NT2/D1 (cell line): ENCODE results near the gene RBPJ.

Experiments used
- DNase-seq: peaks from one replicate; pipeline ENCODE4 v3.0.0-alpha.2; 2011; ENCODE audit warnings: low read depth, low spot score
- H3K27me3 ChIP-seq: 2 replicates; pipeline ENCODE4 v1.6.0; 2011; ENCODE audit warnings: mild to moderate bottlenecking; ENCODE audit not compliant: insufficient read length, insufficient read depth
- H3K36me3 ChIP-seq: 2 replicates; pipeline ENCODE4 v1.6.1; 2011; ENCODE audit warnings: mild to moderate bottlenecking, low read length, mixed read lengths; ENCODE audit not compliant: insufficient read depth, insufficient read length
- H3K4me1 ChIP-seq: 2 replicates; pipeline ENCODE4 v1.5.1; 2011; ENCODE audit not compliant: insufficient read depth, insufficient read length
- H3K4me3 ChIP-seq: 2 replicates; pipeline ENCODE4 v1.5.1; 2011; ENCODE audit warnings: low read depth; ENCODE audit not compliant: insufficient read length
- H3K9ac ChIP-seq: 2 replicates; pipeline ENCODE4 v1.6.0; 2011; ENCODE audit warnings: low read depth; ENCODE audit not compliant: insufficient read length
- H3K9me3 ChIP-seq: 2 replicates; pipeline ENCODE4 v1.5.1; 2011; ENCODE audit warnings: mild to moderate bottlenecking, low read length; ENCODE audit not compliant: insufficient read depth
- SUZ12 ChIP-seq: IDR thresholded peaks from 2 replicates; pipeline ENCODE4 v1.6.1; 2011; ENCODE audit not compliant: insufficient read length, insufficient read depth; ENCODE audit errors: extremely low read depth
- YY1 ChIP-seq: IDR thresholded peaks from 2 replicates; pipeline ENCODE4 v1.6.1; 2011; ENCODE audit not compliant: insufficient read length, insufficient read depth
- ZNF274 ChIP-seq: IDR thresholded peaks from 2 replicates; pipeline ENCODE4 v1.6.1; 2011; ENCODE audit warnings: mild to moderate bottlenecking, low read depth, low read length

Gene RBPJ

DNA sequence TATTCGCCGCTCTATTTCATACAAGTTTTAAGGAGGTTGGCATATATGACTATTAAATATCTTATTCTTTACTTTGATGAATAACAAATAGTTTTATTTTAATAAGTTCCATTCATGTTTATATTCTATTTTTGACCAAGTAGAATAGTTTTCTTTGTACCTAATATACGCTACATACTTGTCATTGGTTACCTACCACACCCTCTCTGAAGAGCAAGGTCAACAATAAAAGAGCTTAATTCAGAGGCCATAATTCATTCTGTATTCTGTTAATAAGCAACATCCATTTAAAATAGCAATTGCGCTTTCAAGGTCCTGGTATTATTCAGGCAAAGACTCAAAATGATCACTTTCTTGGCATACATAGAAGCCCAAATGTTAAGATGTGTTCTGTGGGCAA, 24.3 kb upstream of the RBPJ start:
- H3K27me3 ChIP-seq, result no peaks in the 10 kb centered on the region

DNA sequence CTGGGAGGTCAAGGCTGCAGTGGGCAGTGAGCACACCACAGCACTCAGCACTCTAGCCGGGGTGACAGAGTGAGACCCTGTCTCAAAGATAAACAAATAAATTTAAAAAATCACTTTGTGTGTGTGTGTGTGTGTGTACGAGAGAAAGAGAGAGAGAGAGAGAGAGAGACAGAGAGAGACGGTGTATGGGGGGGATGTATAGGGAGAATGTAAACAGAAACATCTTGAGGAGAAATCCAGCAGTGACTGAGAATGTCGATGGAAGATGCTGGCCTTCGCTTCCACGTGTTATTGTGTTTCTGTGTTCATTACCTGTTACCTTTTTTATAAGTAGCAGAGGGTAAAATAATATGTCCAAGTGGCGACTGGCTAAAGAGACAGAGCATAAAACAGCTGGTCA, 23.6 kb upstream of the RBPJ start:
- Histone ChIP-seq H3K4me1 (no peaks in the 10 kb centered on the region), H3K4me3 (no peak overlapping the region), H3K9ac (no peak overlapping the region), H3K9me3 (no peaks in the 10 kb centered on the region), H3K27me3 (no peaks in the 10 kb centered on the region), H3K36me3 (no peaks in the 10 kb centered on the region)
- DNase-seq, result no peak
- TF ChIP-seq YY1 (no peak), ZNF274 (no peak), SUZ12 (no peak)

More for the DNA sequence above, 24.3 kb upstream of the RBPJ start:
- DNase-seq, result no peak
- TF ChIP-seq ZNF274 (no peak), SUZ12 (no peak), YY1 (no peak)
- Histone ChIP-seq H3K9ac (no peak overlapping the region), H3K9me3 (no peaks in the 10 kb centered on the region), H3K4me1 (no peaks in the 10 kb centered on the region), H3K36me3 (no peaks in the 10 kb centered on the region), H3K4me3 (no peak overlapping the region)

DNA sequence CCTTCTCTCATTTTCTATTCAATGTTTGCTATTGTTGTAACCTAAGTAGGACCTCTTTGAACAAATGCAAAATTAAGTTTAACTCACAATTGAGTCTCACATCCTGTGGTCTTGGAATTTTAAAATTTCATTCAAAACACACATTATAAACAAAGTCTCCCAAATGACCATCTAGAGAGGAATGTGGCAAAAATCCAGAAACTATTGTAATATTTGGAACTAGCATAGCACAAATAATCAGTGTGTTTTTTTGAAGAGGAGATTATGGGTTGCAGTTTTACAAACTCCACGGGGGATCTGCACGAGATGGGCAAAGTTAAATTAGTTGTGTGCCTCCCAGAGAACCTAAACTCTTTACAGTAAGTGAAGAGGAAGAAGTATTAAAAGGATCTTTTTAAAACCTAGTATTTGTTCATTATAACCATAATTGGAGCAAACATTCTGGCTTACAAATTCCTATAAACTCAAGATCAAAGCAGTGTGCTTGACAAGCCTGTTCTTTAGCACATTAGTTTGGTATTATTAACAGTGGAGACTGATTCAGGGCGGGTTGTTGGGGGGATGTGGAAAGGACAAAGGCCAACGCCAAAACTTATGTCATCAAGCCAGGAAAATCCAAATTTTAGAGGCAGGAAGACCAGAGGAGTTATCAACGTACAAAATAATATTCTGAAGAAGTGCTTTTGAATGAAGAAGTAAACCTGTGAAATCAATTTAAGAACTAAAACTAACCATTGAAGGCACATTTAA, 22.4 kb upstream of the RBPJ start:
- Histone ChIP-seq H3K36me3 (no peaks in the 10 kb centered on the region), H3K9ac (no peak overlapping the region), H3K27me3 (no peaks in the 10 kb centered on the region), H3K9me3 (no peaks in the 10 kb centered on the region), H3K4me1 (no peaks in the 10 kb centered on the region), H3K4me3 (no peak overlapping the region)
- DNase-seq, result no peak
- TF ChIP-seq YY1, result no peak
- no peak for TF ChIP-seq ZNF274
- TF ChIP-seq SUZ12, result no peak

DNA sequence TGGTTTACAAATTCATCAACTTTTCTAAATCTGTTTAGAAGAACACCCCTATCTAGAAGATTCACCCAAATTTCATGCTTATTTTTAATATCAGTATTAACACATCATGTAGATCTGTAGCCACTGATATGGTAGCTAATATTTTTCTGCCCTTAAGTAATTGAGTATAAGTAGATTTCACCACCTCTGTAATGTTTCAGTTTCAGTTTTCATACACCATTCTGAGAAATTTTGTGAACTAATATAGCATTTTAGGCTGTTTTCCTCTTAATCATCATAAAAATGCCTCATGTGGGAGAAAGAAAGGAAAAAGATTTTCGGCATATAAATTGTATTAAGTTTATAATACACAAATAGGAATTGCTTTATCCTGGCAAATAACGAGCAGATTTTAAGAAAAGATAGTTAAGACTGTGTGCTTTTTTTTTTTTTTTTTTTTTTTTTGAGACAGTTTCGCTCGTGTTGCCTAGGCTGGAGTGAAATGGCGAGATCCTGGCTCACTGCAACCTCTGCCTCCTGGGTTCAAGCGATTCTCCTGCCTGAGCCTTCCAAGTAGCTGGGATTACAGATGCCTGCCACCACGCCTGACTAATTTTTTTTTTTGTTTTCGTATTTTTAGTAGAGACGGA, 21.4 kb upstream of the RBPJ start:
- H3K9ac ChIP-seq, result no peak overlapping the region
- TF ChIP-seq YY1, result no peak
- TF ChIP-seq SUZ12, result no peak
- TF ChIP-seq ZNF274, result no peak

DNA sequence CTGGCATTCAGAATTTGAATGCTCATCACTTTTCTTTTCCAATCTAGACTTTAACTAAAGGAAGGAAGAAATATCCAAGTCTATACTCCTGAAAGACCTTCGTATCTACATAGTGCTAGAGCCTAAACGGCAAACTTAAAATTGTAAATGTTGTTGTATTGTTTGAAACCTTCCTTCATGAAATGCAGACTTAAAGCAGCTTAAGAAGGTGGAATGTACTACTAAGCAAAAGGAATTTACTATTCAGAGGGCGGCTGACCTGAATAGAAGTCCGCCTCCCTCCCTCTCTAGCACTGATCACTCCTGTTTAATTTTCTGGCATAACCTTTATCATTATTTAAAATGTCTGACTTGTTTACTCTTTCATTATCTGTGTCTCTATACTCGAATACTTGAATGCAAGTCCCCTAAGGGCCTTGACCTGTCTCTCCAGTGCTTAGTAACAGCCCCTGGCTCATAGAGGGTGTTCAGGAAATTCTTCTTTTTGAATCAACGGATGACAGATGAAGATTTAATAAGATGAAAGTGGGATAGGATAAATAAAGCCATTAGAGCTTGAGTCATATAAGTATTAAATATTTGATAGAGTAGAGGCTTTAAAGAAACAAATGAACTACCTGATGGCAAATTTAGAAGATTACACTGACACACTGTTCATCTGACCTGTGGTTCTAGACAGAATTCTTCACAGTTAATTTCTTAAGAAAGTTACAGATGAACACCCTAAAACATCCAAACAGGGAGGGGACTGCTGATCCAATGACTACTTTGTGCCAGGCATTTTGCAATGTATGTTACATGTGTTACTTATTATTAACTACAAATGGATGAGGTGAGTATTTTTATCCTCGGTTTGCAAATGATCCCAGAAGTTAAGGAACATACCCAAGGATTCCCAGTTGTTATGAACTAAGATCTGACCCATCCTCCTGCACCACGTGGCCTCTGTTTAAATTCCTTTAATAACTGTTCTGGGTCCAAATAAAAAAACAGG, 20.2 kb upstream of the RBPJ start:
- Histone ChIP-seq H3K9me3 (no peaks in the 10 kb centered on the region), H3K27me3 (no peaks in the 10 kb centered on the region), H3K4me3 (no peak overlapping the region), H3K36me3 (no peaks in the 10 kb centered on the region), H3K4me1 (no peaks in the 10 kb centered on the region), H3K9ac (no peak overlapping the region)
- DNase-seq, result no peak
- TF ChIP-seq YY1 (no peak), ZNF274 (no peak), SUZ12 (no peak)

More for the DNA sequence above, 21.4 kb upstream of the RBPJ start:
- no peaks in the 10 kb centered on the region for H3K27me3 ChIP-seq
- H3K36me3 ChIP-seq, result no peaks in the 10 kb centered on the region
- no peak overlapping the region for H3K4me3 ChIP-seq
- no peak for DNase-seq
- no peaks in the 10 kb centered on the region for H3K4me1 ChIP-seq
- H3K9me3 ChIP-seq, result no peaks in the 10 kb centered on the region

DNA sequence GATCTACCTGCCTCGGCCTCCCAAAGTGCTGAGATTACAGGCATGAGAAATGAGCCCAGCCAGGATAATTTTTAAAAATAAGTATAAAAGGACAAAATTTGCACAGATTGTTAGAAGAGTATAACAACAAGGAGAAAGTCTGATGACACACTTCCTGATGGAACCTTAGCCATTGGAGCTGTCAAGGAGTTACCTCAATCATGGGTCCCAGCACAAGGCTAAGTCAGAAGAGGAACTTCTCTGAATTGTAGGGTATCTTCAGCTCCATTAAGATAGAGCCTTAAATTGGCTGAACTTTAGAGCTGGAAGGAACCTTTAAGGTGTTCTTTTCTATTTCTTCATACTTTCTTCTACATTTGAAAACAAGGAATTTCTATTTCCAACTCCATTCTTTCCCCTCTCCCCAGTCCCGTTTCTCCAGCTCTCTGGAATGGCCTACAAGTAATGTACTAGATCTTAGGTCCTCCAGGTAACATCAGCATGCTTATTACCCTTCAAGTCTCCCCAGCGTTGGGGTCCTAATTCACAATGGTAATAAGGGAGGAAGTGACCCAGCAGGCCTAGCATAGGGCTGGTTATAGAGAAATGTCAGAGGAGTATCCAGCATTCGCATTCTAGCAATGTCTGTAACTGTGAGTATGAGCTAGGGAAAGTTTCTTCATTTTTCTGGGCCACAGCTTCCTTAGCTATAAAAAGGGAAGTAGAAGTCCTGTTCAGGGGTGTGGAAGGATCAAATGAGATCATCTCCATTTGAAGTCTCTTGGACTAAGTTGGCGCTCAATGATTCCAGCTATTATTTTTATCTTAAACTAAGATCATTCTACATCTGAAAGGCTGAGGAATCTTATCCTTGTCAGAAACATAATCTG, 18.5 kb upstream of the RBPJ start:
- Histone ChIP-seq H3K9ac (no peak overlapping the region), H3K36me3 (no peaks in the 10 kb centered on the region)
- no peak for DNase-seq

More for the DNA sequence above, 18.5 kb upstream of the RBPJ start:
- no peak for TF ChIP-seq SUZ12
- no peak for TF ChIP-seq ZNF274
- no peak for TF ChIP-seq YY1
- Histone ChIP-seq H3K27me3 (no peaks in the 10 kb centered on the region), H3K4me1 (no peaks in the 10 kb centered on the region), H3K4me3 (no peak overlapping the region), H3K9me3 (no peaks in the 10 kb centered on the region)
